Coronary artery (tissue), 2 donors: ENCODE measurements around the gene CD300LF.

ENCODE experiments used
- DNase-seq: peaks from one replicate; pipeline ENCODE4 v3.0.0-alpha.2; 2017; ENCODE audit warnings: low spot score
- H3K27ac ChIP-seq, 2 donors: fragments of 200-600 bp; sonication (generic); one replicate each; pipeline ENCODE4 v1.5.1; 2016 to 2019
- H3K4me3 ChIP-seq: fragments of 200-600 bp; sonication (generic); 2 replicates; pipeline ENCODE4 v1.5.1; 2016; ENCODE audit warnings: mild to moderate bottlenecking, moderate library complexity
- CTCF ChIP-seq: fragments of 200-600 bp; sonication (generic); IDR thresholded peaks from one replicate; pipeline ENCODE4 v1.5.1; 2019; ENCODE audit warnings: antibody characterized with exemption

CD300LF gene

GRCh38 chr17:74679374-74679773, 33.3 kb downstream of the CD300LF start:
- DNase-seq: no peak
- Histone ChIP-seq H3K27ac (no peak overlapping the region), H3K4me3 (no peak overlapping the region)
- TF ChIP-seq CTCF: no peak

- Histone ChIP-seq H3K27ac (no peak overlapping the region), H3K4me3 (no peak overlapping the region)
These were observed 34.2 kb downstream of the CD300LF start for GRCh38 chr17:74678541-74678940.

GRCh38 chr17:74677558-74678466, 34.9 kb downstream of the CD300LF start:
- Histone ChIP-seq H3K27ac (peak overlapping the region in 1 of 2 donors; percentile 22), H3K4me3 (no peak overlapping the region)
- DNase-seq: peak; percentile 72
- no peak for TF ChIP-seq CTCF

More at GRCh38 chr17:74678541-74678940, 34.2 kb downstream of the CD300LF start:
- DNase-seq: peak; percentile 22
- TF ChIP-seq CTCF: no peak

GRCh38 chr17:74671031-74671771, 41.5 kb downstream of the CD300LF start:
- no peak for TF ChIP-seq CTCF
- Histone ChIP-seq H3K27ac (no peak overlapping the region), H3K4me3 (no peak overlapping the region)
- DNase-seq: peak; percentile 72

GRCh38 chr17:74670329-74670728, 42.4 kb downstream of the CD300LF start:
- Histone ChIP-seq H3K4me3 (no peak overlapping the region), H3K27ac (no peak overlapping the region)
- no peak for TF ChIP-seq CTCF
- peak; percentile 7 for DNase-seq

- peak; percentile 26 for DNase-seq
These were observed 49.2 kb downstream of the CD300LF start for GRCh38 chr17:74663561-74663960.

More at GRCh38 chr17:74663561-74663960, 49.2 kb downstream of the CD300LF start:
- Histone ChIP-seq H3K27ac (no peak overlapping the region), H3K4me3 (no peak overlapping the region)
- no peak for TF ChIP-seq CTCF
